OCI-LY7 (cell line): Measurements from ENCODE around the gene FRMD6. TPM values are rescaled to one million over a fixed set of nuclear protein-coding genes. Genes with fewer than 3 reads are reported as not detected.

Experiments
- BruUV-seq: library from RNA; stranded (reverse); fragments of 400-500 nt; replicated peaks from 2 replicates; lab custom pipeline; 2021; lab: Mats Ljungman, UMichigan
- CTCF ChIA-PET: fragments of 300-600 bp; sonication (Branson Sonifier 250); formaldehyde crosslinking; loops from one replicate; lab custom pipeline; 2022; ENCODE audit warnings: antibody characterized with exemption; ENCODE audit not compliant: unreplicated experiment; lab: Charles Lee
- POLR2A ChIA-PET: fragments of 300-600 bp; sonication (Branson Sonifier 250); formaldehyde crosslinking; loops from one replicate; lab custom pipeline; 2022; ENCODE audit warnings: antibody characterized with exemption; lab: Charles Lee
- DNase-seq: peaks from one replicate; pipeline ENCODE4 v3.0.0-alpha.2; 2015; ENCODE audit warnings: low spot score
- H2AFZ ChIP-seq: fragments of 200-600 bp; sonication (generic), shearing (Covaris generic); 2 replicates; pipeline ENCODE4 v1.6.1; 2014; ENCODE audit warnings: mild to moderate bottlenecking, antibody characterized with exemption, low read length, moderate library complexity
- H3K27ac ChIP-seq: fragments of 200-600 bp; sonication (generic); 2 replicates; pipeline ENCODE4 v1.5.1; 2014; ENCODE audit warnings: mixed run types, low read depth, mild to moderate bottlenecking, moderate library complexity, low read length, inconsistent platforms; ENCODE audit not compliant: poor library complexity, severe bottlenecking
- H3K36me3 ChIP-seq: fragments of 200-600 bp; sonication (generic); 2 replicates; pipeline ENCODE4 v1.6.1; 2014; ENCODE audit warnings: mild to moderate bottlenecking, antibody characterized with exemption, low read length, moderate library complexity, mixed read lengths; ENCODE audit not compliant: insufficient read depth
- H3K4me1 ChIP-seq: fragments of 200-600 bp; sonication (generic); 2 replicates; pipeline ENCODE4 v1.5.1; 2014; ENCODE audit warnings: mild to moderate bottlenecking, low read length; ENCODE audit not compliant: insufficient read depth, poor library complexity, severe bottlenecking
- H3K4me2 ChIP-seq: fragments of 200-600 bp; sonication (generic); 2 replicates; pipeline ENCODE4 v1.6.1; 2014; ENCODE audit warnings: mild to moderate bottlenecking, low read length
- H3K4me3 ChIP-seq: fragments of 200-600 bp; sonication (generic); 2 replicates; pipeline ENCODE4 v1.5.1; 2014; ENCODE audit warnings: mild to moderate bottlenecking, low read depth, low read length; ENCODE audit not compliant: poor library complexity, severe bottlenecking
- H3K79me2 ChIP-seq: fragments of 200-600 bp; sonication (generic); 2 replicates; pipeline ENCODE4 v1.6.1; 2016; ENCODE audit warnings: low read depth, mild to moderate bottlenecking, low read length, moderate library complexity, mixed read lengths; ENCODE audit not compliant: insufficient read depth
- H3K9me2 ChIP-seq: fragments of 200-600 bp; sonication (generic); 2 replicates; pipeline ENCODE4 v1.6.1; 2016; ENCODE audit warnings: mild to moderate bottlenecking, low read length, mixed read lengths; ENCODE audit not compliant: insufficient read depth
- H3K9me3 ChIP-seq: fragments of 200-600 bp; sonication (generic); 2 replicates; pipeline ENCODE4 v1.6.1; 2014; ENCODE audit warnings: mild to moderate bottlenecking, mixed run types, low read length, mixed read lengths
- H4K20me1 ChIP-seq: fragments of 200-600 bp; sonication (generic); 2 replicates; pipeline ENCODE4 v1.6.1; 2014; ENCODE audit warnings: mild to moderate bottlenecking, antibody characterized with exemption, low read length, moderate library complexity, mixed read lengths; ENCODE audit not compliant: insufficient read depth
- EZH2phosphoT487 ChIP-seq: fragments of 200-600 bp; sonication (generic); IDR thresholded peaks from 2 replicates; pipeline ENCODE4 v1.6.1; 2018; ENCODE audit warnings: low read depth, borderline replicate concordance, mild to moderate bottlenecking, mixed run types, antibody characterized with exemption, low read length, moderate library complexity, mixed read lengths
- intact Hi-C: fragments of 100-400 bp; cut with micrococcal nuclease; formaldehyde crosslinking; loops from one replicate; pipeline ENCODE4 v1.10.0; 2022; ENCODE audit not compliant: unreplicated experiment
- total RNA-seq, 2 experiments: library from RNA; depleted of rRNA in 1 of 2; stranded (reverse); fragments of >200 nt in 1 of 2; shearing (Covaris generic) in 1 of 2; gene quantifications; 2 replicates each; pipeline ENCODE4 v1.2.3, GENCODE V29; 2014 to 2022
- TF ChIP-seq, protein P1 (sequence below): fragments of 200-600 bp; sonication (generic); conservative IDR thresholded peaks from 2 replicates; pipeline ENCODE4 v1.5.1; 2014; ENCODE audit warnings: mild to moderate bottlenecking, antibody characterized with exemption, low read length, moderate library complexity, mixed read lengths

FRMD6 gene
- total RNA-seq, 2 experiments from 2014 or later: 4.4 to 12.3 TPM

DNA sequence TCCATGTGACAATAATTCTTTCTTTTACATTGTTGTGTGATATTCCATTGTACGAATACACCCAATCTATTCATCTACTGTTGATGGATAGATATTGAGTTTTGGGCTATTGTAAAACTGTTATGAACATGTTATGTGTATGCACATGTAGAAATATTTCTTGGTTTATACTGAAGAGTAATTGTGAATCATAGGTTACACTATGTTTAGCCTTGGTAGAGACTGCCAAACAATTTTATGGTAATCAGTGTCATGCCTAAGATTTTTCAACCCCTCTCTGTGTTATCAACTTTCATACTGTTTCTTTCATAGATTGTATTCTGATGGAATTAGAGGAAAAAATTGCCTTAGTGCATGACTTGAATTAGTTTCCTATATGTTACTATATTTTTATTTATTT lies 39.5 kb downstream of the FRMD6 start:
- Histone ChIP-seq H4K20me1 (no peaks in the 10 kb centered on the region; the same call in 1 of the 2 replicates), H3K79me2 (no peaks in the 10 kb centered on the region), H3K4me3 (no peak overlapping the region), H3K4me2 (no peak overlapping the region), H2AFZ (no peak overlapping the region), H3K9me3 (no peaks in the 10 kb centered on the region), H3K4me1 (no peaks in the 10 kb centered on the region), H3K9me2 (no peaks in the 10 kb centered on the region), H3K27ac (no peak overlapping the region), H3K36me3 (no peaks in the 10 kb centered on the region)
- POLR2A ChIA-PET: no interaction called here
- intact Hi-C loops: no loop called here
- no peak for DNase-seq
- no TSS peak for BruUV-seq
- CTCF ChIA-PET: no interaction called here
- no peak for TF ChIP-seq EZH2phosphoT487
- TF ChIP-seq, protein P1, sequence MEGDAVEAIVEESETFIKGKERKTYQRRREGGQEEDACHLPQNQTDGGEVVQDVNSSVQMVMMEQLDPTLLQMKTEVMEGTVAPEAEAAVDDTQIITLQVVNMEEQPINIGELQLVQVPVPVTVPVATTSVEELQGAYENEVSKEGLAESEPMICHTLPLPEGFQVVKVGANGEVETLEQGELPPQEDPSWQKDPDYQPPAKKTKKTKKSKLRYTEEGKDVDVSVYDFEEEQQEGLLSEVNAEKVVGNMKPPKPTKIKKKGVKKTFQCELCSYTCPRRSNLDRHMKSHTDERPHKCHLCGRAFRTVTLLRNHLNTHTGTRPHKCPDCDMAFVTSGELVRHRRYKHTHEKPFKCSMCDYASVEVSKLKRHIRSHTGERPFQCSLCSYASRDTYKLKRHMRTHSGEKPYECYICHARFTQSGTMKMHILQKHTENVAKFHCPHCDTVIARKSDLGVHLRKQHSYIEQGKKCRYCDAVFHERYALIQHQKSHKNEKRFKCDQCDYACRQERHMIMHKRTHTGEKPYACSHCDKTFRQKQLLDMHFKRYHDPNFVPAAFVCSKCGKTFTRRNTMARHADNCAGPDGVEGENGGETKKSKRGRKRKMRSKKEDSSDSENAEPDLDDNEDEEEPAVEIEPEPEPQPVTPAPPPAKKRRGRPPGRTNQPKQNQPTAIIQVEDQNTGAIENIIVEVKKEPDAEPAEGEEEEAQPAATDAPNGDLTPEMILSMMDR: no peak

DNA sequence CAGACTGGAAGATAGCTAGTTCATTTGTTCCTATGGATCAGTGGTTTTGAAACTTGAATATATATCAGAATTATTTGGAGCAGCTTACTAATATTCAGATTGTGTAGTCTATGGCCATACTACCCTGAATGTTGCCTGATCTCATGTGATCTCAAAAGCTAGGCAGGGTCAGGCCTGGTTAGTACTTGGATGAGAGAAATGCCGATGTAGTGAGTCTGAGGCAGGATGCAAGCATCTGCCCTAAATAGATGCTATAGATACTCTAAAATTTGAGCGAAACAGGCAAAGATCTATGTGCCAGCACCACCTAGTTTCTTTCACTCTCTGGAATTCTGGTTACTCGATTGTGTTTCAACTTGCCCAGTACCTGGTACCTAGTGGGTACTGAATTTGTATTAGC lies 40.9 kb downstream of the FRMD6 start:
- no peaks in the 10 kb centered on the region for H3K9me3 ChIP-seq
- no peak overlapping the region for H3K4me2 ChIP-seq
- DNase-seq: no peak
- no peak overlapping the region for H2AFZ ChIP-seq
- H4K20me1 ChIP-seq: no peaks in the 10 kb centered on the region; the same call in 1 of the 2 replicates
- TF ChIP-seq, protein P1: no peak
- TF ChIP-seq EZH2phosphoT487: no peak
- no TSS peak for BruUV-seq
- intact Hi-C loops: no loop called here
- H3K79me2 ChIP-seq: no peaks in the 10 kb centered on the region
- no peaks in the 10 kb centered on the region for H3K36me3 ChIP-seq
- no peaks in the 10 kb centered on the region for H3K9me2 ChIP-seq
- CTCF ChIA-PET: no interaction called here
- POLR2A ChIA-PET: no interaction called here
- no peak overlapping the region for H3K27ac ChIP-seq
- H3K4me1 ChIP-seq: no peaks in the 10 kb centered on the region
- no peak overlapping the region for H3K4me3 ChIP-seq

DNA sequence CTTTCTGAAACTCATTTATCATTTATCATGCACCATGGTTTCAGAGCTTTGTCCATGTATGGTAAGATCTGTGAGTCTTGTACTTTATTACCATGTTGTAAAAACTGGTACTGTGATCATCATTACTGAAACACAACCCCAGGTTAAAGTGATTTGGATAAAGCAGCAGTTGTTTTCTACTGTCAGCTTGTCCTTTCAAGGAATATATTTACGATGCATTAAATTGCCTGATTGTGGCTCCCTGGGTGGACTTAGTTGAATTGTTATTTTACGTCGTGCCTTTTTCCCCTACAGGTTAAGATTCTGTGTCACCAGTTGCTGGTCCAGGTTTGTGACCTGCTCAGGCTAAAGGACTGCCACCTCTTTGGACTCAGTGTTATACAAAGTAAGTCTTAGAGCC lies 46.1 kb downstream of the FRMD6 start:
- Histone ChIP-seq H3K27ac (no peak overlapping the region), H3K36me3 (no peaks in the 10 kb centered on the region), H4K20me1 (no peaks in the 10 kb centered on the region), H3K4me2 (no peak overlapping the region), H3K4me1 (no peaks in the 10 kb centered on the region), H3K9me3 (no peaks in the 10 kb centered on the region), H3K79me2 (no peaks in the 10 kb centered on the region), H3K4me3 (no peak overlapping the region), H3K9me2 (no peaks in the 10 kb centered on the region), H2AFZ (no peak overlapping the region)
- POLR2A ChIA-PET: interaction anchor here (0.9 to 1.0 kb wide), 2 partner anchors 8 to 11 kb away, joined by 3 to 5 read pairs; no protein-coding TSS in a partner anchor
- DNase-seq: no peak
- intact Hi-C loops: no loop called here
- BruUV-seq: no TSS peak
- TF ChIP-seq EZH2phosphoT487: no peak
- TF ChIP-seq, protein P1: no peak
- CTCF ChIA-PET: no interaction called here
